GM19463 (cell line): ENCODE data around the gene MAN1A1.

Source experiments
- ATAC-seq: cut with Tn5 transposase; IDR thresholded peaks from one replicate; pipeline ENCODE4 v1.9.1; 2021; ENCODE audit warnings: mild to moderate bottlenecking, moderate library complexity; ENCODE audit not compliant: unreplicated experiment

Gene MAN1A1

DNA sequence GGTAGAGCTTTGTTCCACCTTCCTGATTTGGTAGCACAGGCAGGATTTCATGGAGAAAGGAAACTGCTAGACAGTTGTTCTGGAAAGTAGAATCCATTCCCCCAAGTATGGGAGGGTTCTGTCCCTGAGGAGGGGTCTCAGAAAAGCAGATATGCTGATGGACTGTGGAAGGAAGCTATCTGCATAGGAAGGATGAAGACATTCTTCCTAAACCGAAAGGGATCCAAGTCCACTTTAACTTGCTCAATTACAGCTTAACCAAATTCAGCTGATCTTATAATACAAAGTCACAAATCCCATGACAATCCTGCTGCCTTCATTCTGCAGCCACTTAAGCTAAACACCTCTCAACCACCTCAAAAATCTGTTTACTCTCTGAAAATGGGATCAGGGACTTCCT is 2.6 kb downstream of the MAN1A1 start:
- no peak for ATAC-seq

DNA sequence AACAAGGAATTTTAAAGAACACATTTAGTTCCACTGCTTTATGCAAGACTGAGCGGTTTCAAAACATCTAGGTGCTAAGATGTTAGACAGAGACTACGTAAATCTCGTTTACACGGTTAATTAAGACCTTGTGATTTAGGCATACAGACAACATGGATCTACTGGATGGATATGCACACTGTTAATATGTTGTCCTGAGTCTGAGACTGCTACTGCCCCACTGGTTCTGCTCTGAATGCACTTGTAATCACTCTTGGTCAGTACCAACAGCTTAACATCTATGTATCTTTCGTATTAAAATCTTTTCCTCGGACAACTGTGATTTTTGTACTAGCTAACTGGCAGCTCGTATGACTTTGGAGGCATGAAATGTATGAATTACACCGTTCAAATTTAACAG is 3.1 kb downstream of the MAN1A1 start:
- ATAC-seq, result no peak

DNA sequence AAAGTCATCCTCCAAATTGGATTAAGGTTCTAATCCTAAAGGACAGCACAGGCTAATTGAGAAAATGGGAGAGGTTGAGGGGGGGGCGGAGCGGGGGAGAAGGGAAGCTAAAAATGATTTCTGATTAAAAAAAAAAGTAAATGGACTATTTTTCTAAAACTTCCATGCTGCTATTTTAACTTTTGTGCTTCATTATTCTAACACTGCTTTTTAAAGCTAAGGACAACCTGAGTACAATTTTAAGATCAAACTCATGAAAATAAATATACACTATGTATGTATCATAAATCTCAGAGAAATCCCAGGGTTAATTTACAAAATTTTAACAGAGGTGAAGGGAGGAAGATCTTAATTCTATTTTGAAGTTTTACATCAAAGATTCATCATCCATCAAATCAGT is 4.4 kb downstream of the MAN1A1 start:
- no peak for ATAC-seq

DNA sequence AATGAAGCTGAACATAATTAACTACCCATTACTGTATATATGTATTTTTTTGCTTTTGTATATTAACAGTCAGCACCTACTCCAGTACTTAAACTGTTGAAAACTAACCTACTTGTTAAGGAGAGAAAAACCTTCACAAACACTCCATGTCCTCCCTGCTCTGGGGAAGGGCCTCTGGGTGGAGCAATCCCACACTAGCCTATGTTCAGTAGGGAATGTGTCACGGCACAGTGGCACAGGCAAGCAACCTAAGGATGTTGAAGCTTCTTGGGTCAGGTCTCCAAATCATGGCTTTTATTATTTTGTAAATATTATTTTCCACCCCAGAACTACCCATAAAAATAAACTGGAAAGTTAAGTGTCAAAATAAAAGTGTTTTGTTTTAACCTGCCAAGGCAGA is 5.3 kb downstream of the MAN1A1 start:
- ATAC-seq, result no peak

DNA sequence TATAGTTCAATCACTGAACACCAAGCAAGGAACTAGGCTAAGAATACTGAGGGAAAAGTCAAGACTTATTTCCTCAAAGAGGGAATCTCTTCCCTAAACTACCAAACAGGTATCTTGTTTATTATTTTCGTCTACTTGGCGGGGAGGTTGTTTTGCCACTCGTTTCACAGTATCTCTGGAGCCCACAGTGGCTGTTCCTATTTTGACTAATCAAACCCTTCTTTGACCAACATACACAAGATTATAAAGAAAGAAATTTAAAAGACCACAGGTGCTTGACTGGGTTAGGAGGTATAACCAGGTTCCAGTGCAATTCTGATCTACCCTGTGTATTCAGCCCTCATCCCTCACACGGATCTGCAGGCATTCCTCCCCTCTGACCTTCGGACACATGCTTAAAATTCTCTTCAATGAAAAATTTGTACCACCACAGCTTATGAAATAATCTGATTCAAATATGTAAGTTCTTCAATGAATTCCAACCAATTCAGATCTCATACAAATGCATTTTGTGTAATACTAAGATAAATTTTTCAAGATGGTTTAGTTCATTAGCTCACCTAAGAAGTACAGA is 5.9 kb downstream of the MAN1A1 start:
- ATAC-seq, result no peak

DNA sequence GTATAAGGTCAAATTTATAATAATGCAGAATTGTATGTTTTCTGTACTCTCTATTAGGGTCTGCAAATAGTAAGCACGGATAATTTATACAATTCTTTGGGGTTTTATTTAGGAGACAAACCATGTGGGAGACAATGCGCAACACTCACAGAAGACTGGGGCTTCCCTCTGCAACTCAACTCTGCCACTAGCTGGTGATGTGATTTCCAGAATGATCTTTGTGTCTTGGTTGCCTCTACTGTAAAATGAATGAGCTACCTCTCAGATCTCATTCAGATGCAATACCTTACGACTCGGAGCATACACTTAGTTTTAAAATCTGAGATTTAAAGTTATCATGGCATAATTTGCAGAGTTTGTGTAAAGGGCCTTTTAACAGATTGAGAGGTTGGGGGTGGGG is 6.4 kb downstream of the MAN1A1 start:
- ATAC-seq, result no peak

DNA sequence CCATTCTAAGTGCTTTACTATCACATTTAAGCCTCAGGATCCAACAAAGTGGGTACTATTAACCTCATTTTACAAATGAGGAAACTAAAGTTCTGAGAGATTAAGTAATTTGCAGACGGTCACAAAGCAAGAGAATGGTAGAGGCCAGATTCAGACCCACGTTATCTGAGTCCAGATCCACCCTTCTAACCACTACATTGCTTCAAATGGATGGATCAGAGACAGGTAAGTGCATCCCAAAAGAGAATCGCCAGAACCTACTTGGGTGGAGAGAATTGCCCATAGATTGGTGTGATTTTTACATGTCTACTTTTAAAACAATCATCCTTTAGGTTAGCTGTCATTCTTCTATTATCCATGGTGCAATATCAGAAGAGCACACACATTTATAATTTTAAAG is 7.1 kb downstream of the MAN1A1 start:
- no peak for ATAC-seq

DNA sequence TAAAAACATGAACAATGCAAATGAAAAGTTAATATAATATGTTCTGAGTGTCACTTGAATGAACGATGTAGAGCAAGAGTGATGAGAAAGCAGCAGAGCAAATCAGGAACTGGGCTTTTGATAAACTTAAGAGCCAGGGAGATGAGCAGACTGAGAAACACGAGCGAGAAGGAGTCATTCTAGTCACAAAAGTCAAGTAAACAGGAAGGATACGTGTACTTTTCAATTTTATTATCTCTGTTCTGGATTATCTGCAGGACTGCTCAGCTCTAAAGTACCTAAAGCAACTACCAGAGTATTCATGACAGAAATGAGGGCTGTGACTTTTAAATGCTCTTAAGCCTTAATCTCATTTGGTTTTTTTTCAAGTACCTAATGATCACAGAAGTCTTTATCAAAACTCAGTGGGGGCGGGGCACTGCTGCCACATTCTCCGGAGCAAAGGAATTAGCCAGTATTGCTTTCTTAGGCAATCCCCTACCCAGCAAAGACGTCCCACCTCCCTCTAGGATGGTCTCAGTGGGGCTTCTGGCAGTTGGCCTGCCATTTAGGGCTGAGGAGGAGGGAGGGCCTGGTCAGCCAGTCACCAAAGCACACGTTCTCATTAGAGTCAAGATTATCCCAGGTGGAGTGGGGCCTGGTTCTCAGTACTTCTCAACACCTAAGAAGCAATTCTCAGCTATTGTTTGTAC is 8.6 kb downstream of the MAN1A1 start:
- no peak for ATAC-seq

DNA sequence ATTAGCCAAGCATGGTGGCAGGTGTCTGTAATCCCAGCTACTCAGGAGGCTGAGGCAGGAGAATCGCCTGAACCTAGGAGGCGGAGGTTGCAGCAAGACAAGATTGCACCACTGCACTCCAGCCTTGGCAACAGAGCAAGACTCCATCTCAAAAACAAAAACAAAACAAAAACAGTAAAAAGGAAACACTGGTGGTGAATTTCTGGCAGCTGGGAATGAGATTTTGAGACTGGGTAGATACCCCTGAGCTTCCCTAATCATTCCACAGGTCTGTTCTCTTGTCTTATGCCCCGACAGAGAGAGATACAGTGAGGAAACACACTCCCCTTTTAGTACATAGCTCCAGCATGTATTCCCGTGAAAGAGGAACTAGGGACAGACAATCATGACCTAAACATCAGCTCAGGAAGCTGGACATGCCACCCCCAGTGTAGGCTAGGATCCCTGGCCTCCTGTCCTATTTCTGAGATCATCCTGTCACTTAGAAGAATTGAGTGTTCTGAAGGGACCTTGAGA is 9.6 kb downstream of the MAN1A1 start:
- no peak for ATAC-seq

DNA sequence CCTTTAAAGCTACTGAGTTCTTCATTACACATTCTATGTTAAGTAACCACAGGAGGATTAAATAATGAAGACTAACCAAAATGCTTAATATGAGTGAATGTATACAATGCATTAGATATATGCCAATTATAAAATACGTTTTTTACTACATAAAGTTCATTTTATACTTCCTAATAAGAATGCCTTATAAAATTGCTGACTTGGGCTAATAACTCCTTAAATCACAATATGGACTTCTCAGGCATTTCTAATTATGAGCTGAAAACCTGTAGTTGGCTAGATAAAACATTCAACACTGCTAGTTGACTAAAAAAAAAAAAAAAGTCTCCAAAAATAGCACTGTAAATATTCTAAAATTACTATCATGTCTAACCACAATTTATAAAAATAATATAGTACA is 11.8 kb downstream of the MAN1A1 start:
- ATAC-seq, result no peak

DNA sequence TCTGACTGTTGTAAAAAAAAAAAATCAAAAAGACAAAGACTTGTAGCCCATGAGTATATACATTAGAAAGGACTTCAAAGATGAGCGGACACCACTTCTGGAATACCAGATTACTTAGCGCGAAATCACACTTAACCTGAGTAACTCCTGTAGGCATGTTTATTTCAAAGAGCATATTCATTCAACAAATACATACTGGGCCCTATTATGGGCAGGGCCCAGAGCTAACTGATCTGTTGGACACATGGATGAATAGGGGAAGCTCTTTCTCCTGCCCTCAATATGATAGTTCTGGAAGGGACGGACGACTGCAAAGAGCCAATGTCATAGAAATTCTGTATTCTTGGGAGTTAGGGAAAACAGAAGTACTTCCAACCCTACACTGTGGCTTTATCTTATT is 12.3 kb downstream of the MAN1A1 start:
- no peak for ATAC-seq

DNA sequence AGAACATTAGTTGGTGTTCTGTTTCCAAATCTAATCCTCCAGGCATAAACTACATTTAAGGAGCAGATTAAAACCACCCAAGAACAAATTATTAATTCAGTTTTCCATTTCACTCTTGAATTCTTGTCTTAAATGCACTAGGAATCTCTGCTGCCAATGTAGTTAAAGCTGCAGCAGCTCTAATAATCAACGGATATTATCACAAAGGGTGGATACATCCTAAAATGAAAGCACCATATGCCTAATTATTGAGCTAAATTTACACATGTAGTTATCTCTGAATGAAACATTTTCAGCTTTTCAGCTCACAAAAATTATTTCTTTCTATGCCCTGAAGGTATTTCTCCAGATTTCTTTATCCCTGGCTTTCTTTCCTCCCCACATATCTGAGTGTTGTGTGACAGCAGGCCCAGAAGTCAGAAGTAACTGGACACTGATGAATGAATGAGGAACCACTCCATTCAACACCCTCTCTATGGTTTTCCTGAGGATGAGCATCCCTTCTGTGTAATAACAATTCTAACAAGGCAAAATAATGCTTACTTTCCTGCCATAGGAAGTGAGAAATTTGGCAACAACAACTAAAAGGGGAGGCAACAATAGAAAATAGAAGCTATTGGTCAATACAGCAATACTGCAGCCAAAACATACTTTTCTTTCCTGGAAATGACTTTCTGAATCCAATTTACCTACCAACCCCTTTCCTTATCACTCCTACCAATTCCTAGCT is 14.9 kb downstream of the MAN1A1 start:
- no peak for ATAC-seq

DNA sequence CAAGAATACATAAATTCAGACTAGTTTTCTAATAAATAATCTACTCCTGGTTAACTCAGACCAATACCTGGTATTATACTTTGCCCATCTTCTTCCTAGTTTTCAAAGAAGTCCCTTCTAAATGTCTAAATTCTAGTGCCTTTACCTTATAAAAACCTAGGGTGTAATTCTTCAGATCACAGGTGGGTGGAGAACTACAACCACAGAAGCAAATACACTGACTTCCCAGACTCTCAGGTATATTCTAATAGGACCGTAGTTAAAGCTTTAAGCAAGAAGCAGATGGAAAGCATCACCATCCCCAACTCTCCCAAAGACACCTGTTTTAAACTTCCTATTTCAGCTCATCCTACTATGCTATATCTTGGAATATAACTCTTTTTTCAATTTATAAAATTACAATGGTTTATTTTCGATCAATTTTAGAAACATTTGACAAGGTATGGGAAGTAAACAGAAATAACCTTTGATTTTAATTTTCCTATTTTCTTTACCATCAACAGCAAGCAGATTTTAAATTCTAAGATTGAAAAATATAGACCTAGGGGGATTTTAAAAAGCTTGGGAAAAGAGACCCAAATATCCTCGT is 15.8 kb downstream of the MAN1A1 start:
- peak; percentile 48 for ATAC-seq

DNA sequence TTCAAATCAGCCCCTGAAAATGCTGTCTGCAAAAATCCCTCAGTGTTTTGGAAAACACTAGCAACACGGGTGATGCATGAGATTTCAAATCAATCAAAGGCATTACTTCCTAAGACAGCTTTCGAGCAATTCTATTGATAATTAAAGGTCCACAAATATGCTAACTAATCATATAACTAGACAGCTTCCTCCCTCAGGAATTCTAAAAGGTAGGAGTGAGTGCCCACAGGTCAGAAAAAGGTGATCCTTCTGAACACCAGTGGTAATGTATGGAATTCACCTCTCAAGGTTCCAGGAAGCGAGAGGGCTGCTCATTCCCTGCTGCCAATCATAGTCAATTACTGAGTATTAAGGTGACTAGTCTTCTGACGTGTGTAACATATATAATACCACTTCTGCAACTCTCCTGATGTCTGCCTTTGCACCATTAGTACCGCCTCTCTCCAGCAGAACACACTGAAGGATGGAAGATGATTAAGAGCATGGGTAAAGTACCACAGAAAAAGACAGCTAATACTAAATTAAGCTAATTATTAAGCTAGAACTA is 16.4 kb downstream of the MAN1A1 start:
- no peak for ATAC-seq

DNA sequence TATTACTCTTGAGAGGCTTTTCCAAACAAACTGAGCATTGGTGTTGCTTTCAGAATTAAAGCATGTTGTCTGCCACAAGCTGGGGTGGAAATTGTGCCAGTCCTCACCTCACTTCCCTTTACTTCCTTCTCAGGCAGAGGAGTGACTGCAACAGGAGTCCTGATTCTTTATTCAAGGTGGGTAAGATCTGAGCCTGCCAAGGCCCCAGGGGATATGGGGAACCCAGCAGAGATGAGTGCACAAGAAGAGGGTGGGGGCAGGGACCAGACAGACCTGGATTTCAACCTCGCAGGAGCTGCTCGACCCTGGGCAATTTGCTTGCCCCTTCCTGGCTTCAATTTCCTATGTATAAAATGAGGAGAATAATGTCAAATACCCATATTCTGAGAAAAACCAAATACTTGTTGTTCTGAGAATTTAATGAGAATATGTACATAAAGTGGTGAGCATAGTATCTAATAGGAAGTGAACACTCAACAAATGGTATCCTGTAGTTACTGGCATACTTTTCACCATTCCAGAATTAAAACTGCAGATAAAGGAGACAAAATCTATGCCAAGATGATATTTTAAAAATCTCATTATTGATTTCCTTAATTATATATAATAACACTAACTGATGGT is 17.8 kb downstream of the MAN1A1 start:
- ATAC-seq, result no peak

DNA sequence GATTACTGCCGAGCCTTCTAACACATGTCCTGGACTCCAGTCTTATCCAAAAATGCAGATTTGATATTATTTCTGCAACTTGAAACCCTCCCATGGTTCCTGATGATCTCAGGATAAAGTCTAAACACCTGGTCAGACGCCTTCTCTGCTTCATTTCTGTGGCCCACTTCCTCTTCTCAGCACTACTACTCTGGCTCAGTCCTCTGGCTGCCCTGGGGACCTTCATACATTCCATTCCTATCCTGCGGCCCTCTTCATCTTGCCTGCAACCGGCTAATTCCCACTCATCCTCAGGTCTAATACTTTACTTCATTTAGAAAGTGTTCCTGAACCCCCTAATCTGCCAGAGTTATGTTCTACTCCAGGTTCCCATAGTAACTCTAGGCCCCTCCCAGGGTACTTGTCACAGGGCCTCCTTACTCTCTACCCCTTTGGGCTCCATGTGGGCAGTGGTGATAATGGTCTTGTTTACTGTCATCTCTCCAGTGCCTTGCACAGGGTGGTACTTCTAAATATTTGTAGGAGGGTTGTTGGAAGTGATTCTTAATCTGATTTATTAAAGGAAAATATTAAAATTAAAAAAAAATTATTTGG is 18.9 kb downstream of the MAN1A1 start:
- no peak for ATAC-seq

DNA sequence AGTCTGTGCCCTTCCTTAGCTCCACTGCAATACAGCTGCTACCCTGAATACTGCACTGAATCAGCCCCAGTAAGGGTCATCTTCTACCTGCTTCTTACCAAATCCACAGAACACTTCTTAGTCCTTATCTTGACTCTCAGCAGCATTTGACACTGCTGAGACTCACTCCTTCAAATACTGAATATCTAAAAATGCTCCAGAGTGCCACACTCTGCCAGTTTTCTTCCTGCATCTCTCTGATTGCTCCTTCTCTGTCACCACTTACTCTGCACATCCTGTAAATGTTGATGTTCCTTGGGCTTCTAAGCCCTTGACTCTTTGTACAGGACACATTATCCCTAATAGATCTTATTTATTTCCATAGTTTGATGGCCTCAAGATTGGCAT is 19.8 kb downstream of the MAN1A1 start:
- ATAC-seq, result no peak

DNA sequence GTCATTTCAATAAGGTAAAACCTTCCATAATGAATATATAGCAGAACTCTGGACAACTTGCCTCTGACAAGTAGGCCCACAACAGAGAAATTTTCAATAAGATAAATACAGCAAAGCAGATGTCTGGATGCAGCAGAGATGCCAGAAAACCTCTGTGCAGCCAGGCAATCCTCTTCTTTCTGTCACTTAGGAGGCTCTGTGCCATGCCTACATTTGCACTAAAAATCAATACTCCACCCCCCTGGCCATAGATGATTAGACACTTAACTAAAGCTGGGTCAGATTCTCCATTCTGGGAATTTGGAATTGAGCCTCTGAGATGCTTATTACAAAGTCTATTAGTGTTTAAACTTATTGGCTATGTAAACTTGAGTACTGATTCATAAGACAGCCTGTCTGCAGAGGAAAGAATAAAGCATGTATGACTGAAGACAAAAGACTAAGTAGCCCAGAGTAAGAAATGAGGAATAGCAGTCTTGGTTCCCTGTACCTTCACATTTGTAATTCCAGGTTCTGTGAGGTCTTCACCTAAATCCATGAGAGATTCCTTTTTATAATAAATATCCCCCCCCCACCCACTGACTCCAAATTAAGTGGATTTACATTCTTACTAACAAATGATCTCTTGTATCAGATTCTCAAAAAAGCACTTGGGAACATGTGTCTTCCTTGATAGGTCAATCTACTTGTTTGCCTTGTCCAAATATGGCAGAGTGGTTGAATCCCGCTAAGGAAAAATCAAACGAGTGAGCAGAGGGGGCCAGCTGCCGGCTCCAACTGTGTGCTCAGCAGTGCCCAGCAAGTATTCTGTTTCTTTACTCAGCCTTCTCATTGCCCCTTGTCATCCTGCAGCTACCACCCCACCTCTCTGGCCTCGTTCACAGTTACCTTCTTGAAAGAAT is 20.4 kb downstream of the MAN1A1 start:
- no peak for ATAC-seq

DNA sequence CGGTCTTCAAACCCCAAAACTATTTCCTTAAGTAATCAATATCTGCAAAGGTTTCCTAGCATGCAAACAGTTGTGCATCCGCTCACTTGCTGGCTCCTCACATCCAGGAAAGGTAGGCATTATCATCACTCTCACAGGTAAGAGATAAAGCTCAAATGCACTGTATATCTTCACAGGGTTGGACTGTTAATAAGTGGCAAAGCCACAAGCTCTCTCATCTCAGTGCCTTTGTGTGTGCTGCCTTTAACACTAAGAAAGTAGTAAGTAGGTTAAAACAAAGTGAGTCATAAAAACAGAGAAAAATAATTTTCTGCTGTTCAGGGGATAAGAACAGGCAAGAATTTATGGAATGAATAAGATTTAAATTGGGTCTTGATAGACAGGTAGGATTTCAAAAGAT is 21.3 kb downstream of the MAN1A1 start:
- ATAC-seq, result no peak

DNA sequence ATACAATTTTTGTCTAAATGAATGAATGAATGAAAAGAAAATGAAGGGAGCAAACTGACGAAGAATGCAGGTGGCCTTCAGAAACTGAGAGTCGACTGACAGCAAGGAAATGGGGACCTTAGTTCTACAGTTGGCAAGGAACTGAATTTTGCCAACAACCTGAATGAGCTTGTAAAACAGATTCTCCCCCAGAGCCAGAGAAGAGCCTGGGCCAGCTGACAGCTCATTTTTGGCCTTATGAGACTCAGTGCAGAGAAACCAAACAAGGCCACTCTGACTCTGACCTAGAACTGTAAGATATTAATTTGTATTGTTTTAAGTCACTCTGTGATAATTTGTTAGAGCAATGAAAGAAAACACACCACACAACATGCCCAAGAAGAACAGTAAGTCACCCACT is 21.8 kb downstream of the MAN1A1 start:
- ATAC-seq, result no peak
